OCI-LY7 (cell line): Measurements from ENCODE around the gene GAPDH. TPM values are rescaled to one million over a fixed set of nuclear protein-coding genes. Genes with fewer than 3 reads are reported as not detected.

Experiments
- BruUV-seq: library from RNA; stranded (reverse); fragments of 400-500 nt; replicated peaks from 2 replicates; lab custom pipeline; 2021; lab: Mats Ljungman, UMichigan
- CTCF ChIA-PET: fragments of 300-600 bp; sonication (Branson Sonifier 250); formaldehyde crosslinking; loops from one replicate; lab custom pipeline; 2022; ENCODE audit warnings: antibody characterized with exemption; ENCODE audit not compliant: unreplicated experiment; lab: Charles Lee
- POLR2A ChIA-PET: fragments of 300-600 bp; sonication (Branson Sonifier 250); formaldehyde crosslinking; loops from one replicate; lab custom pipeline; 2022; ENCODE audit warnings: antibody characterized with exemption; lab: Charles Lee
- DNase-seq: peaks from one replicate; pipeline ENCODE4 v3.0.0-alpha.2; 2015; ENCODE audit warnings: low spot score
- H2AFZ ChIP-seq: fragments of 200-600 bp; sonication (generic), shearing (Covaris generic); 2 replicates; pipeline ENCODE4 v1.6.1; 2014; ENCODE audit warnings: mild to moderate bottlenecking, antibody characterized with exemption, low read length, moderate library complexity
- H3K27ac ChIP-seq: fragments of 200-600 bp; sonication (generic); 2 replicates; pipeline ENCODE4 v1.5.1; 2014; ENCODE audit warnings: mixed run types, low read depth, mild to moderate bottlenecking, moderate library complexity, low read length, inconsistent platforms; ENCODE audit not compliant: poor library complexity, severe bottlenecking
- H3K36me3 ChIP-seq: fragments of 200-600 bp; sonication (generic); 2 replicates; pipeline ENCODE4 v1.6.1; 2014; ENCODE audit warnings: mild to moderate bottlenecking, antibody characterized with exemption, low read length, moderate library complexity, mixed read lengths; ENCODE audit not compliant: insufficient read depth
- H3K4me1 ChIP-seq: fragments of 200-600 bp; sonication (generic); 2 replicates; pipeline ENCODE4 v1.5.1; 2014; ENCODE audit warnings: mild to moderate bottlenecking, low read length; ENCODE audit not compliant: insufficient read depth, poor library complexity, severe bottlenecking
- H3K4me2 ChIP-seq: fragments of 200-600 bp; sonication (generic); 2 replicates; pipeline ENCODE4 v1.6.1; 2014; ENCODE audit warnings: mild to moderate bottlenecking, low read length
- H3K4me3 ChIP-seq: fragments of 200-600 bp; sonication (generic); 2 replicates; pipeline ENCODE4 v1.5.1; 2014; ENCODE audit warnings: mild to moderate bottlenecking, low read depth, low read length; ENCODE audit not compliant: poor library complexity, severe bottlenecking
- H3K79me2 ChIP-seq: fragments of 200-600 bp; sonication (generic); 2 replicates; pipeline ENCODE4 v1.6.1; 2016; ENCODE audit warnings: low read depth, mild to moderate bottlenecking, low read length, moderate library complexity, mixed read lengths; ENCODE audit not compliant: insufficient read depth
- H3K9me2 ChIP-seq: fragments of 200-600 bp; sonication (generic); 2 replicates; pipeline ENCODE4 v1.6.1; 2016; ENCODE audit warnings: mild to moderate bottlenecking, low read length, mixed read lengths; ENCODE audit not compliant: insufficient read depth
- H3K9me3 ChIP-seq: fragments of 200-600 bp; sonication (generic); 2 replicates; pipeline ENCODE4 v1.6.1; 2014; ENCODE audit warnings: mild to moderate bottlenecking, mixed run types, low read length, mixed read lengths
- H4K20me1 ChIP-seq: fragments of 200-600 bp; sonication (generic); 2 replicates; pipeline ENCODE4 v1.6.1; 2014; ENCODE audit warnings: mild to moderate bottlenecking, antibody characterized with exemption, low read length, moderate library complexity, mixed read lengths; ENCODE audit not compliant: insufficient read depth
- EZH2phosphoT487 ChIP-seq: fragments of 200-600 bp; sonication (generic); IDR thresholded peaks from 2 replicates; pipeline ENCODE4 v1.6.1; 2018; ENCODE audit warnings: low read depth, borderline replicate concordance, mild to moderate bottlenecking, mixed run types, antibody characterized with exemption, low read length, moderate library complexity, mixed read lengths
- intact Hi-C: fragments of 100-400 bp; cut with micrococcal nuclease; formaldehyde crosslinking; loops from one replicate; pipeline ENCODE4 v1.10.0; 2022; ENCODE audit not compliant: unreplicated experiment
- total RNA-seq, 2 experiments: library from RNA; depleted of rRNA in 1 of 2; stranded (reverse); fragments of >200 nt in 1 of 2; shearing (Covaris generic) in 1 of 2; gene quantifications; 2 replicates each; pipeline ENCODE4 v1.2.3, GENCODE V29; 2014 to 2022
- TF ChIP-seq, protein P1 (sequence below): fragments of 200-600 bp; sonication (generic); conservative IDR thresholded peaks from 2 replicates; pipeline ENCODE4 v1.5.1; 2014; ENCODE audit warnings: mild to moderate bottlenecking, antibody characterized with exemption, low read length, moderate library complexity, mixed read lengths

Gene GAPDH
- total RNA-seq, 2 experiments from 2014 or later, result 3,801 to 4,502 TPM

DNA sequence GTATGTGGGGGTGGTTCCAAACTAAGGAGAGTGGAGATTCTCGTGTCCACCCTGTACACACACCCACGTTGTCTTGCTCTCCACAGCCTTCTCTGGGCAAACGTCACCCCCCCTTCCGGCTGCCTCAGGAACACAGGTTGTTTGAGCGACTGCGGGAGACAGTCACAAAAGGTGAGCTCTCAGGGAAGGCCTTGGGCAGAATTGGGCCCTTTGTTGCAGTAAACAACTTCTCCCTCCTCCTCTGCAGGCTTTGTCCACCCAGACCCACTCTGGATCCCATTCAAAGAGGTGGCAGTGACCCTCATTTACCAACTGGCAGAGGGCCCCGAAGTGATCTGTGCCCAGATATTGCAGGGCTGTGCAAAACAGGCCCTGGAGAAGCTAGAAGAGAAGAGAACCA is 8.1 kb upstream of the GAPDH start:
- DNase-seq, result no peak
- Histone ChIP-seq H3K27ac (no peak overlapping the region), H2AFZ (no peak overlapping the region), H3K36me3 (peaks cover 100% of the 10 kb centered on the region), H3K79me2 (no peaks in the 10 kb centered on the region), H3K9me2 (no peaks in the 10 kb centered on the region), H3K9me3 (no peaks in the 10 kb centered on the region), H3K4me3 (no peak overlapping the region), H4K20me1 (no peaks in the 10 kb centered on the region), H3K4me2 (no peak overlapping the region), H3K4me1 (no peaks in the 10 kb centered on the region)
- CTCF ChIA-PET, result no interaction called here
- BruUV-seq, result TSS peak; percentile 42
- TF ChIP-seq, protein P1, sequence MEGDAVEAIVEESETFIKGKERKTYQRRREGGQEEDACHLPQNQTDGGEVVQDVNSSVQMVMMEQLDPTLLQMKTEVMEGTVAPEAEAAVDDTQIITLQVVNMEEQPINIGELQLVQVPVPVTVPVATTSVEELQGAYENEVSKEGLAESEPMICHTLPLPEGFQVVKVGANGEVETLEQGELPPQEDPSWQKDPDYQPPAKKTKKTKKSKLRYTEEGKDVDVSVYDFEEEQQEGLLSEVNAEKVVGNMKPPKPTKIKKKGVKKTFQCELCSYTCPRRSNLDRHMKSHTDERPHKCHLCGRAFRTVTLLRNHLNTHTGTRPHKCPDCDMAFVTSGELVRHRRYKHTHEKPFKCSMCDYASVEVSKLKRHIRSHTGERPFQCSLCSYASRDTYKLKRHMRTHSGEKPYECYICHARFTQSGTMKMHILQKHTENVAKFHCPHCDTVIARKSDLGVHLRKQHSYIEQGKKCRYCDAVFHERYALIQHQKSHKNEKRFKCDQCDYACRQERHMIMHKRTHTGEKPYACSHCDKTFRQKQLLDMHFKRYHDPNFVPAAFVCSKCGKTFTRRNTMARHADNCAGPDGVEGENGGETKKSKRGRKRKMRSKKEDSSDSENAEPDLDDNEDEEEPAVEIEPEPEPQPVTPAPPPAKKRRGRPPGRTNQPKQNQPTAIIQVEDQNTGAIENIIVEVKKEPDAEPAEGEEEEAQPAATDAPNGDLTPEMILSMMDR, result no peak
- TF ChIP-seq EZH2phosphoT487, result no peak
- POLR2A ChIA-PET, result interaction anchor here (1.0 kb wide), 1 partner anchor 8 kb away, joined by 3 read pairs; the partner anchor contains the start of gene GAPDH
- intact Hi-C loops, result no loop called here

DNA sequence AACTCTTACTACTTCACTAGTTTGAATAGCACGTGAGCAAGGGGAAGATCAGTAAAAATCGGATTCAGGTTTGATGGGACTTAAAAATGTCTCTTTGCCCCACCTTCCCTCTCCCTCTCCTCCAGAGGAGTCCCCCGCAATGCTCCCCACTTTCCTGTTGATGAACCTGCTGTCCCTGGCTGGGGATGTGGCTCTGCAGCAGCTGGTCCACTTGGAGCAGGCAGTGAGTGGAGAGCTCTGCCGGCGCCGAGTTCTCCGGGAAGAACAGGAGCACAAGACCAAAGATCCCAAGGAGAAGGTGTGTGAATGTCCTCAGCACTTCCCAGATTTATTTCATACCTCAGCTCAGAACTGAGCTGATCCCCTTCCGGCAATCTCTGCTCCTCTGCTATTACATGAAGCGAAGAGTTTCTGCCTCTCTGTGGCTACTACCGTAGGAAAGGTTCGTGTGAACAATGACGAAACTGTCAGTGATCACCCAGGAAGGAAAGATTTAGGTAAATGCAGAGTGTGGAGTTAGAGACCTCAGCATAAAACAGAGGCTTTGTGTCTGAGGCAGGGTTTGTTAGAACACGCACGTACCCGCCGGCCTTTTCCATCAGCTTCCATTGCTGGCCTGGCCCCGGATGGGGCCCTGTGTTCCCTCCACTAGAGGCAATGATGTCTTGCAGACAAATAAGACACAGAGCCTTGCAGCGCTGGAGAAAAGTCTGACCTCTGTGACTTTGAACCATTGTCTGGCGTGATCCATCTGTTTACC is 7.4 kb upstream of the GAPDH start:
- peaks cover 4% of the 10 kb centered on the region for H3K4me1 ChIP-seq
- H2AFZ ChIP-seq, result no peak overlapping the region
- no peak overlapping the region for H3K4me2 ChIP-seq
- ChIA-PET POLR2A (interaction anchor here (1.0 kb wide), 1 partner anchor 8 kb away, joined by 3 read pairs; the partner anchor contains the start of gene GAPDH), CTCF (no interaction called here)
- intact Hi-C loops, result no loop called here
- BruUV-seq, result no TSS peak
- H3K79me2 ChIP-seq, result peaks cover 3% of the 10 kb centered on the region; the same call in 1 of the 2 replicates
- no peaks in the 10 kb centered on the region for H3K9me2 ChIP-seq
- no peak overlapping the region for H3K4me3 ChIP-seq
- H3K9me3 ChIP-seq, result no peaks in the 10 kb centered on the region
- no peak for DNase-seq
- H3K36me3 ChIP-seq, result peaks cover 99% of the 10 kb centered on the region
- H3K27ac ChIP-seq, result no peak overlapping the region
- no peaks in the 10 kb centered on the region for H4K20me1 ChIP-seq
- TF ChIP-seq EZH2phosphoT487, result no peak
- TF ChIP-seq, protein P1, result no peak

DNA sequence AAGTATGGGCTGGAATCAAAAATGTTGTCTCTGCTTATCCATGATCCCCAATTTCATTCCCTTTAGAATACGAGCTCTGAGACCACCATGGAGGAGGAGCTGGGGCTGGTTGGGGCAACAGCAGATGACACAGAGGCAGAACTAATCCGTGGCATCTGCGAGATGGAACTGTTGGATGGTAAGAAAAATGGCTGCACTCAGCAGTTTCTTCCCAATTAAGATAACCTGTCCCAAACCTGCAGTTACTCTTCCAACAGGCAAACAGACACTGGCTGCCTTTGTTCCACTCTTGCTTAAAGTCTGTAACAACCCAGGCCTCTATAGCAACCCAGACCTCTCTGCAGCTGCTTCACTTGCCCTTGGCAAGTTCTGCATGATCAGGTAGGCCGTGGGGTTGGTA is 6.6 kb upstream of the GAPDH start:
- ChIA-PET POLR2A (interaction anchor here (0.5 kb wide), 1 partner anchor 57 kb away, joined by 3 read pairs; the partner anchor contains the start of gene VAMP1), CTCF (no interaction called here)
- TF ChIP-seq, protein P1, result no peak
- no peak for TF ChIP-seq EZH2phosphoT487
- peaks cover 11% of the 10 kb centered on the region for H3K4me1 ChIP-seq
- no peak overlapping the region for H3K4me2 ChIP-seq
- H3K4me3 ChIP-seq, result no peak overlapping the region
- no peaks in the 10 kb centered on the region for H3K9me3 ChIP-seq
- no peak overlapping the region for H2AFZ ChIP-seq
- intact Hi-C loops, result no loop called here
- no TSS peak for BruUV-seq
- H3K9me2 ChIP-seq, result no peaks in the 10 kb centered on the region
- peaks cover 99% of the 10 kb centered on the region for H3K36me3 ChIP-seq
- DNase-seq, result no peak
- no peaks in the 10 kb centered on the region for H4K20me1 ChIP-seq
- H3K79me2 ChIP-seq, result peaks cover 10% of the 10 kb centered on the region; the same call in 1 of the 2 replicates
- H3K27ac ChIP-seq, result no peak overlapping the region
